HepG2 (cell line): ENCODE measurements around the gene FAM78B. TPM values are rescaled to one million over a fixed set of nuclear protein-coding genes. Genes with fewer than 3 reads are reported as not detected.

Experiments used
- ATAC-seq: fragments of 200-7000 bp; cut with Tn5 transposase; 3 replicates; pipeline ENCODE4 v1.9.1; 2020; ENCODE audit warnings: mild to moderate bottlenecking, moderate library complexity
- BruUV-seq: library from RNA; stranded (reverse); fragments of 400-500 nt; replicated peaks from 2 replicates; lab custom pipeline; 2021; lab: Mats Ljungman, UMichigan
- CTCF ChIA-PET: fragments of 300-600 bp; formaldehyde crosslinking; extraction: SDS; loops from one replicate; lab custom pipeline; 2021; ENCODE audit warnings: low total read pairs, inconsistent platforms, low intra/inter-chr PET ratio; lab: Yijun Ruan, JAX
- POLR2A ChIA-PET: fragments of 350-600 bp; sonication (Branson Sonifier 250); formaldehyde crosslinking; loops from one replicate; lab custom pipeline; 2020; ENCODE audit warnings: antibody characterized with exemption, inconsistent platforms; lab: Yijun Ruan, JAX
- DNase-seq: peaks from one replicate; pipeline ENCODE4 v3.0.0-alpha.2; 2015; ENCODE audit warnings: low spot score
- FAIRE-seq: peaks from 3 replicates; lab custom pipeline; 2011; peaks lifted over from hg19 to GRCh38; lab: Jason Lieb, UNC
- H2AFZ ChIP-seq: one replicate; pipeline ENCODE4 v1.6.1; 2011; ENCODE audit warnings: low read length, inconsistent platforms
- H3K27ac ChIP-seq: fragments of 300-600 bp; 3 replicates; pipeline ENCODE4 v1.8.0; 2011; ENCODE audit warnings: mixed run types, mild to moderate bottlenecking, mixed read lengths, low read length, inconsistent platforms; ENCODE audit not compliant: insufficient read depth; ENCODE audit errors: extremely low read length
- H3K27me3 ChIP-seq, 2 experiments: fragments of 200-600 bp in 1 of 2; 2 replicates in 1 of 2; 3 replicates in 1 of 2; pipeline versions ENCODE4 v1.6.0 to v1.8.0; 2011; ENCODE audit warnings: low read length in 2 of 2, mild to moderate bottlenecking in 2 of 2, moderate library complexity in 2 of 2, inconsistent platforms in 1 of 2; ENCODE audit not compliant: insufficient read depth in 2 of 2, control insufficient read depth in 1 of 2
- H3K36me3 ChIP-seq, 2 experiments: fragments of 200-600 bp in 1 of 2; replicated peaks in 1 of 2; 2 replicates in 1 of 2; 3 replicates in 1 of 2; pipeline versions ENCODE4 v1.5.1 to v1.8.0; 2011; ENCODE audit warnings: low read length in 2 of 2, inconsistent platforms in 1 of 2; ENCODE audit not compliant: insufficient read depth in 2 of 2, control insufficient read depth in 1 of 2
- H3K4me1 ChIP-seq: 2 replicates; pipeline ENCODE4 v1.5.1; 2012; ENCODE audit warnings: low read length, inconsistent platforms; ENCODE audit not compliant: insufficient read depth
- H3K4me2 ChIP-seq: 2 replicates; pipeline ENCODE4 v1.6.0; 2011; ENCODE audit warnings: low read depth, low read length, inconsistent platforms
- H3K4me3 ChIP-seq, 3 experiments: fragments of 200-600 bp in 1 of 3; sonication (generic), shearing (Covaris generic) in 1 of 3; replicated peaks in 1 of 3; 2 replicates each; pipeline ENCODE4 v1.5.1; 2011 to 2016; ENCODE audit warnings: low read length in 3 of 3, inconsistent platforms in 2 of 3, low read depth in 2 of 3, mild to moderate bottlenecking in 2 of 3, control low read depth in 1 of 3, mixed read lengths in 1 of 3; ENCODE audit not compliant: insufficient read depth in 1 of 3
- H3K79me2 ChIP-seq: one replicate; pipeline ENCODE4 v1.6.1; 2011; ENCODE audit warnings: low read length, inconsistent platforms; ENCODE audit not compliant: insufficient read depth
- H3K9ac ChIP-seq: 2 replicates; pipeline ENCODE4 v1.6.0; 2011; ENCODE audit warnings: mild to moderate bottlenecking, low read depth, low read length, inconsistent platforms; ENCODE audit not compliant: insufficient read depth
- H3K9me3 ChIP-seq: 2 replicates; pipeline ENCODE4 v1.5.1; 2012; ENCODE audit warnings: mild to moderate bottlenecking, low read length
- H4K20me1 ChIP-seq: 2 replicates; pipeline ENCODE4 v1.6.0; 2011; ENCODE audit warnings: inconsistent platforms, mild to moderate bottlenecking, low read length, moderate library complexity; ENCODE audit not compliant: insufficient read depth
- BORCS8-MEF2B ChIP-seq: sonication (generic); formaldehyde crosslinking; IDR thresholded peaks from 2 replicates; pipeline ENCODE4 v1.8.0; 2022; ENCODE audit warnings: mild to moderate bottlenecking, missing genetic modification reagents
- CCDC6 ChIP-seq: sonication (generic); formaldehyde crosslinking; IDR thresholded peaks from 2 replicates; pipeline ENCODE4 v1.8.1; 2022; ENCODE audit warnings: mild to moderate bottlenecking, missing genetic modification reagents, moderate library complexity
- ELK4 ChIP-seq: sonication (generic); formaldehyde crosslinking; IDR thresholded peaks from 2 replicates; pipeline ENCODE4 v1.9.0; 2021; ENCODE audit warnings: missing genetic modification reagents, borderline replicate concordance
- IRF1 ChIP-seq: sonication (generic); formaldehyde crosslinking; IDR thresholded peaks from 2 replicates; pipeline ENCODE4 v1.4.0; 2020; ENCODE audit warnings: low read depth, mild to moderate bottlenecking, missing genetic modification reagents
- IRF9 ChIP-seq: sonication (generic); formaldehyde crosslinking; IDR thresholded peaks from 2 replicates; pipeline ENCODE4 v1.8.0; 2022; ENCODE audit warnings: missing genetic modification reagents, mild to moderate bottlenecking, borderline replicate concordance
- MED13 ChIP-seq: sonication (generic); formaldehyde crosslinking; IDR thresholded peaks from 2 replicates; pipeline ENCODE4 v1.5.0; 2020; ENCODE audit warnings: missing genetic modification reagents
- THYN1 ChIP-seq: sonication (generic); formaldehyde crosslinking; IDR thresholded peaks from 2 replicates; pipeline ENCODE4 v1.8.1; 2023; ENCODE audit warnings: low read depth, mild to moderate bottlenecking, moderate library complexity, missing genetic modification reagents, borderline replicate concordance
- ZBTB39 ChIP-seq: sonication (generic); formaldehyde crosslinking; IDR thresholded peaks from 2 replicates; pipeline ENCODE4 v1.5.0; 2020; ENCODE audit warnings: missing genetic modification reagents
- ZBTB7B ChIP-seq: sonication (generic); formaldehyde crosslinking; IDR thresholded peaks from 2 replicates; pipeline ENCODE4 v1.4.0; 2020; ENCODE audit warnings: missing genetic modification reagents
- ZFP36L1 ChIP-seq: sonication (generic); formaldehyde crosslinking; IDR thresholded peaks from 2 replicates; pipeline ENCODE4 v1.8.0; 2022; ENCODE audit warnings: mild to moderate bottlenecking, missing genetic modification reagents, moderate library complexity
- ZMAT3 ChIP-seq: sonication (generic); formaldehyde crosslinking; conservative IDR thresholded peaks from 2 replicates; pipeline ENCODE4 v1.7.0; 2021; ENCODE audit warnings: missing genetic modification reagents
- ZNF484 ChIP-seq: sonication (generic); formaldehyde crosslinking; IDR thresholded peaks from 2 replicates; pipeline ENCODE4 v1.5.1; 2020; ENCODE audit warnings: mild to moderate bottlenecking, low read depth, missing genetic modification reagents, borderline replicate concordance
- ZNF530 ChIP-seq: sonication (generic); formaldehyde crosslinking; IDR thresholded peaks from 2 replicates; pipeline ENCODE4 v1.5.0; 2020; ENCODE audit warnings: low read depth, mild to moderate bottlenecking, missing genetic modification reagents
- ZNF563 ChIP-seq: sonication (generic); formaldehyde crosslinking; IDR thresholded peaks from 2 replicates; pipeline ENCODE4 v1.8.0; 2022; ENCODE audit warnings: mild to moderate bottlenecking, moderate library complexity, missing genetic modification reagents
- WGBS: methylation state at CpG from one replicate; pipeline ENCODE4 v1.1.6; 2017; ENCODE audit warnings: low lambda C conversion rate; 5-methylcytosine and 5-hydroxymethylcytosine counted together
- in situ Hi-C: cut with HindIII; loops from 2 replicates; pipeline ENCODE4 v1.10.0; 2017; ENCODE audit warnings: low pct_unique_long_range_greater_than_20kb; ENCODE audit not compliant: extremely low pct_ligation_motif_present
- intact Hi-C: fragments of 100-400 bp; cut with micrococcal nuclease; formaldehyde crosslinking; loops from one replicate; pipeline ENCODE4 v1.10.0; 2022; ENCODE audit not compliant: unreplicated experiment
- polyA plus RNA-seq, 8 experiments: library from polyadenylated mRNA; depleted of rRNA in 3 of 8; stranded (reverse) in 7 of 8; unstranded in 1 of 8; fragments of >200 nt; fragmentation: Illumina TruSeq in 4 of 8; extraction: Trizol in 4 of 8; gene quantifications; 2 replicates each; pipeline versions ENCODE4 v1.2.1 to v1.2.3, GENCODE V29; 2011 to 2016; ENCODE audit warnings: low read depth in 4 of 8, missing spikeins in 1 of 8, mixed read lengths in 1 of 8; ENCODE audit not compliant: insufficient read depth in 1 of 8
- total RNA-seq, 5 experiments: library from RNA; depleted of rRNA; stranded (reverse); fragments of >200 nt; fragmentation: Illumina TruSeq; extraction: Trizol; gene quantifications; 2 replicates each; pipeline ENCODE4 v1.2.3, GENCODE V29; 2016; ENCODE audit warnings: low read depth in 1 of 5

FAM78B gene
- total and polyA plus RNA-seq, 2 of the 13 experiments (the other 11 are each of a cell fraction or from before 2014, with no cell fraction given), result 0.22 to 0.31 TPM

- CTCF ChIA-PET, result no interaction called here
- in situ Hi-C loops (no loop called here), intact Hi-C loops (no loop called here)
- Histone ChIP-seq H3K27ac (no peak overlapping the region), H3K9me3 (no peaks in the 10 kb centered on the region), H3K27me3 (no peaks in the 10 kb centered on the region), H4K20me1 (no peaks in the 10 kb centered on the region), H3K4me1 (no peaks in the 10 kb centered on the region), H3K4me2 (no peak overlapping the region), H3K79me2 (no peaks in the 10 kb centered on the region), H3K4me3 (no peak overlapping the region), H3K9ac (no peak overlapping the region), H2AFZ (no peak overlapping the region), H3K36me3 (no peaks in the 10 kb centered on the region)
- FAIRE-seq (no peak), DNase-seq (no peak), ATAC-seq (no peak)
- POLR2A ChIA-PET, result no interaction called here
- 0% methylated on average over 1 of the region's 1 CpG for WGBS
- no TSS peak for BruUV-seq
- TF ChIP-seq ZNF563 (CRISPR knock-in tag) (no peak), IRF1 (CRISPR knock-in tag) (no peak), ZMAT3 (CRISPR knock-in tag) (no peak), IRF9 (CRISPR knock-in tag) (no peak)
Observed at GRCh38 chr1:166128195-166128594, 38.6 kb downstream of the FAM78B start.

- no peak overlapping the region for H3K4me2 ChIP-seq
- H2AFZ ChIP-seq, result no peak overlapping the region
- no peak overlapping the region for H3K27ac ChIP-seq
- H3K27me3 ChIP-seq, result no peaks in the 10 kb centered on the region
- no peak for FAIRE-seq
- no peaks in the 10 kb centered on the region for H3K9me3 ChIP-seq
- WGBS, result 0% methylated on average over 1 of the region's 1 CpG
- ChIA-PET POLR2A (no interaction called here), CTCF (no interaction called here)
- no peaks in the 10 kb centered on the region for H3K36me3 ChIP-seq
- BruUV-seq, result no TSS peak
- no peaks in the 10 kb centered on the region for H3K4me1 ChIP-seq
- no peaks in the 10 kb centered on the region for H3K79me2 ChIP-seq
- H3K4me3 ChIP-seq, result no peak overlapping the region
- in situ Hi-C loops, result no loop called here
- DNase-seq, result no peak
- ATAC-seq, result no peak
- intact Hi-C loops, result no loop called here
- no peak for TF ChIP-seq ZBTB39 (CRISPR knock-in tag)
- TF ChIP-seq THYN1 (CRISPR knock-in tag), result no peak
- TF ChIP-seq ZNF530, result no peak
- TF ChIP-seq ZBTB7B, result no peak
- TF ChIP-seq CCDC6, result no peak
- no peak for TF ChIP-seq ELK4 (CRISPR knock-in tag)
- TF ChIP-seq MED13, result no peak
- TF ChIP-seq BORCS8-MEF2B (CRISPR knock-in tag), result no peak
- no peak for TF ChIP-seq ZNF484 (CRISPR knock-in tag)
- no peak for TF ChIP-seq ZFP36L1 (CRISPR knock-in tag)
- H4K20me1 ChIP-seq, result no peaks in the 10 kb centered on the region
- no peak overlapping the region for H3K9ac ChIP-seq
Observed at GRCh38 chr1:166127003-166127402, 39.8 kb downstream of the FAM78B start.
